ENCODE data around the gene PMPCA. TPM values are rescaled to one million over a fixed set of nuclear protein-coding genes. Genes with fewer than 3 reads are reported as not detected.

Gene PMPCA
- total and polyA plus RNA-seq, 7 donors, result 22.9 to 49.9 (median 27.1) TPM

DNA sequence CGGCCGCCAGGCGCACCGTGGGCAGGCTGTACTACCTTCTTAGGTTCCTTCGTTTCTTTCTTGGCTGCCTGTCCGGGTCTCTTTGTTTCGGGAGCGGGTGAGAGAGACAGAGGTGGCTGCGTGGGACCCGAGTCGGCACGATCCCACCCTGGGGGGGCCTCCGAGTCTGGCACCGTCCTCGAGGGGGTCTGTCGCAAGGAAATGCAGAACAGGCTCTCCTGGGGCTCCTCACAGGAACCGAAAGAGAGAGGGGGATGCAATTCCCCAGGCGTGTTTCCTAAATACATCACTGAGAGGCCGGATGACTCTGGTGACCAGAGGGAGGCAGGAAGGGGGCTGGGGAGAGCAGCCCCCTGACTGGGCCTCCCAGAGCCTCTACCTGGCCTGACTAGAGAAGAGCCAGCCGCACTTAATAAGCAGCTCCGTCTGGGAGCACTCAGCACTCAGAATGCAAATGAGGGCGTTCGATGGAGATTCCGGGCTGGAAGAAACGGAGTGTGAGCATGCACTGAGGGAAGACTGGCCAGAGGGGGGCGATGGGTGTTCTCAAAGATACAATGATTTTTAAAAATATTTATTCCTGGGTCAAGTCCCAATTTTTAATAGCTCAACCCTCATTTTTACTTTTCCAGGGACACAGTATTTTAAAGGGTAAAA lies 40.9 kb downstream of the PMPCA start:
- intact Hi-C loops (cut with DNase I), result no loop called here
- H3K4me3 ChIP-seq, result no peak overlapping the region
- H3K36me3 ChIP-seq, result peaks cover 59 to 97% (median 78%) of the 10 kb centered on the region in 4 donors
- H3K27ac ChIP-seq, result no peak overlapping the region
- H3K4me1 ChIP-seq, result no peaks in the 10 kb centered on the region
- H3K27me3 ChIP-seq, result no peaks in the 10 kb centered on the region
- 94% methylated on average over 26 of the region's 26 CpGs for WGBS, 2 donors
- no peaks in the 10 kb centered on the region for H3K9me3 ChIP-seq
- no peak for DNase-seq
- no peak for TF ChIP-seq EP300 (IDR thresholded peaks at IDR 0.05)

DNA sequence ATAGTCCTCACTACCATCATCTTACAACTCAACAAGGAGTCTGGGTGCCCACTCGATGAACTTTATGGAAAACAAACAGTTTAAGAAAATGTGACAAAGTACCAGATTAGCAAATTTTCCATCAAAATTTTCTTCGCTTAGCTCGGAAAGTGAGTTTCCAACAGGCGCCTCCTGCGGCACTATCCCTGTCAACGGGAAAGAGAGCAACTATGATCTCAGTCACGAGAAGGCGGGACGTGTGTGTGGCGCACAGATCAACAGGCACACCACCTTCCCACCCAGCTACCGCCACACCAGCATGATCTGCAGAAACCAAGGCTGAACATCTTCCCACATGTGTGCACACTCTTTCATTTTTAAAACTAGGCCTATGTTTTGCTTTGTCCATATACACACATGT lies 42.9 kb downstream of the PMPCA start:
- Histone ChIP-seq H3K9me3 (no peaks in the 10 kb centered on the region), H3K4me1 (no peaks in the 10 kb centered on the region), H3K27ac (no peak overlapping the region), H3K4me3 (no peak overlapping the region), H3K27me3 (no peaks in the 10 kb centered on the region), H3K36me3 (peaks cover 54 to 97% (median 76%) of the 10 kb centered on the region in 4 donors)
- intact Hi-C loops (cut with DNase I), result no loop called here
- no peak for DNase-seq
- WGBS, 2 donors, result 93 to 95% methylated on average over 11 of the region's 11 CpGs
- TF ChIP-seq POLR2AphosphoS5 (IDR thresholded peaks at IDR 0.05) (no peak), EP300 (IDR thresholded peaks at IDR 0.05) (no peak), POLR2A (IDR thresholded peaks at IDR 0.05) (no peak)
- TF ChIP-seq, protein P1, sequence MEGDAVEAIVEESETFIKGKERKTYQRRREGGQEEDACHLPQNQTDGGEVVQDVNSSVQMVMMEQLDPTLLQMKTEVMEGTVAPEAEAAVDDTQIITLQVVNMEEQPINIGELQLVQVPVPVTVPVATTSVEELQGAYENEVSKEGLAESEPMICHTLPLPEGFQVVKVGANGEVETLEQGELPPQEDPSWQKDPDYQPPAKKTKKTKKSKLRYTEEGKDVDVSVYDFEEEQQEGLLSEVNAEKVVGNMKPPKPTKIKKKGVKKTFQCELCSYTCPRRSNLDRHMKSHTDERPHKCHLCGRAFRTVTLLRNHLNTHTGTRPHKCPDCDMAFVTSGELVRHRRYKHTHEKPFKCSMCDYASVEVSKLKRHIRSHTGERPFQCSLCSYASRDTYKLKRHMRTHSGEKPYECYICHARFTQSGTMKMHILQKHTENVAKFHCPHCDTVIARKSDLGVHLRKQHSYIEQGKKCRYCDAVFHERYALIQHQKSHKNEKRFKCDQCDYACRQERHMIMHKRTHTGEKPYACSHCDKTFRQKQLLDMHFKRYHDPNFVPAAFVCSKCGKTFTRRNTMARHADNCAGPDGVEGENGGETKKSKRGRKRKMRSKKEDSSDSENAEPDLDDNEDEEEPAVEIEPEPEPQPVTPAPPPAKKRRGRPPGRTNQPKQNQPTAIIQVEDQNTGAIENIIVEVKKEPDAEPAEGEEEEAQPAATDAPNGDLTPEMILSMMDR (IDR thresholded peaks at IDR 0.05), result no peak

DNA sequence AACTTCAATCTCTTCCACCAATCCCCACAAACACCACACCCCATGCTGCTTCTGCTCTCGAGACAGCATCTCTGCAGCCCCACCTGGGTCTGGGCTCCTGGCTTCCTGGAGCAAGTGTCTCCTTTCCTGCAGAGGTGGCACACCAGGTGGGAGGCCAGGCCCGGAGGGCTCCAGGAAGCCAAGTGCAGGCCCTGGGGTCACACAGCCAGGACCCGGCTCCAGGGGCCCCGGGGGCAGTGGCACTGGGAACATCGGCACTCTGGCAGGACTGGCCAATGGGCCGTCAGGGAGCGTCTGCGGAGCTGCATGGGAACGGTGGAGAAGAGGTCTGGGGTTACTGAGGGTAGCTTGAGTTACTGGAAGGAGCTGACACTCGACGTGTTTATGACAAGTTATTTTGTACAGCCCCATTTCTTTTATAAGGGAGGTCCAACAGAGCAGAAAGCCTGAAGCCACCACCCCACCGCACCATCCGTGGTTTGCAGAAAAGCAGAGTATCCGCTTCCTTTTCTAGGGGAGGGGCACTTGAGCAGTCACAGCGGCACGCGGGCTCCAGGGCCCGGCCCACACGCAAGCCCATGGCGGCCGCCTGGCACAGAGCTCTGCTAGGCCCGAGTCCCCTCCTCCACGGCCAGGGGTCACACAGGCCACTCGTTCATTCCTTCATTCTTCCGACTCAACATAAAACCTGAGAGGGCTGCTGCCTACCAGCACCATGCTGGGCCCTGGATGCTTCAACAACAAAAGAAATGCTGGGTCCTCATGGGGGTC lies 43.8 kb downstream of the PMPCA start:
- 93% methylated on average over 25 of the region's 25 CpGs for WGBS, 2 donors
- intact Hi-C loops (cut with DNase I), result no loop called here
- H3K4me1 ChIP-seq, result no peaks in the 10 kb centered on the region
- H3K27ac ChIP-seq, result no peak overlapping the region
- H3K27me3 ChIP-seq, result no peaks in the 10 kb centered on the region
- TF ChIP-seq EP300 (IDR thresholded peaks at IDR 0.05) (no peak), POLR2A (IDR thresholded peaks at IDR 0.05) (no peak), POLR2AphosphoS5 (IDR thresholded peaks at IDR 0.05) (no peak)
- TF ChIP-seq, protein P1 (IDR thresholded peaks at IDR 0.05), result no peak
- peaks cover 56 to 97% (median 79%) of the 10 kb centered on the region in 4 donors for H3K36me3 ChIP-seq
- DNase-seq, result no peak
- H3K9me3 ChIP-seq, result no peaks in the 10 kb centered on the region
- no peak overlapping the region for H3K4me3 ChIP-seq

DNA sequence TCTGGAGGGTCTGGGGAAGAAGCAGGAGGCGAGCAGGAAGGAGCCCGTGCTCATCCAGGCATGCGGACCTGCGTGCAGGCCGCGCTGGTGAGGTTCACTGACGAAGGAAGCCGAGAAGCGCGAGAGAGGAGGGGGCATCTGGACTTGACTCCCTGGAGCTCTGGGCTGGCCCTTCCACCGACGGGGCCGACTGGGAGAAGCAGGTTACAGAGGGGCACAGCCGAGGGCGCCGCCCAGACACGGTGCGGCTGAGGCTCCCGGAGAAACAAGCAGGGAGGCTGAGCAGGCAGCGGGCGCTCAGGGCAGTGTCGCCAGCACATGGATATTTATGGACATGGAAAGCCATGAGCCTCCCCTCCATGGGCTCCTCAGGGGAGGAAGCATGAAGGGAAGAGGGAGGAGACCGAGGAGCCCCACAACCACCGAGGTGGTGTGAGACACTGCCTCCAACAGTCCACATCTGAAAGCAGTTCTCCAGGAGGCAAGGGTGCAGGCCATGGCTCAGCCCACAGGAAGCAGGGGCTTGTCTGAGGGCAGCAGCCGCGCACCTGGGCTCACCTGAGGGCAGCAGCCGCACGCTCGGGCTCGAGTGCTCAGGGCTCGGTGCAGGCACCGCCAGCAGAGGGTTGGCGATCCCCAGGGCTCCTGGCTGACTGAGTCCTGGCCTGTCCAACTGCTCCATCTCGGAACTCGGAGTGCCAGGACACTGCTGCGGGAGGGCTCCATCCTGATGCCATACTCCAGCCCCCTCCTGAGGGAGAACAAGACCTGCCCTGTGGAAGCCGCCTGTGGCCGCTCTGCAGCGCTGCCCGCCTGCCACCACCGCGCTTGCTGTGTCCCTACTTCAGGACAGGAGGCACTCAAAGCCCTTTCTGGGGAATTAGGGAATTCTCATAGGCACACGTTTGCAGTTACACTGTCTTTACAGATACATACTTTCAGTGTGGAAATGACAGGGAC lies 44.9 kb downstream of the PMPCA start:
- TF ChIP-seq POLR2A (IDR thresholded peaks at IDR 0.05), result no peak
- no peak for TF ChIP-seq POLR2AphosphoS5 (IDR thresholded peaks at IDR 0.05)
- no peak for TF ChIP-seq EP300 (IDR thresholded peaks at IDR 0.05)
- TF ChIP-seq, protein P1 (IDR thresholded peaks at IDR 0.05), result no peak
- 94 to 96% methylated on average over 43 of the region's 43 CpGs for WGBS, 2 donors
- no peak overlapping the region for H3K27ac ChIP-seq
- H3K4me1 ChIP-seq, result no peaks in the 10 kb centered on the region
- intact Hi-C loops (cut with DNase I), result no loop called here
- peaks cover 67 to 97% (median 82%) of the 10 kb centered on the region in 4 donors for H3K36me3 ChIP-seq
- no peak overlapping the region for H3K4me3 ChIP-seq
- no peaks in the 10 kb centered on the region for H3K9me3 ChIP-seq
- no peaks in the 10 kb centered on the region for H3K27me3 ChIP-seq
- DNase-seq, result no peak
